Measurements from ENCODE around the gene TIPARP.

TIPARP gene

DNA sequence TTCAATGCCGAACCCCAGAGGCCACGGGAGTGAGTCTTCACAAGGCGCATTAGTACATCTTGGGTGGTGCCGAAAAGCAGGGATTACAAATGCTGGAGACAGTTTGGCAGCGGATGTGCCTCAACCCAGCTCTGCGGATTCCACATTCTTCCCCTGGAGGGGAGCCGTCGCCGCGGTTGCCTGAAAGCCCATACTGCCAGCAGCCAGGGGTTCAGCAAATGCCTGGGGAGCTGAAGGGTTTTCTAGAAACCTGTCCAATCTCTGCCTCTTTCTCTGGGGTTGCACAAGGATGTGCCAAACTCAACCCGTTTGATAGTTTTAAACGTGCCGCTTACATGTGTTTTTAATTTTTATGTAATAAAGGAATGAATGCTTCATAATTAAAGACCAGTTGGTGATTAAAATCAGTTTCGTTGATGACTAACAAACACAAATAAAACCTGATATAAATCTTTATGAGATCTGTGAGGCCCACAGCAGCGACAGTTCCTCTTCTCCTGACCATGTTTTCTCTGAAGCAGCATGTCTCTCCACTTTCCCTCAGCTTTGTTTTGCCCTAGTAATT, 77.2 kb downstream of the TIPARP start:
- no peak for TF ChIP-seq CTCF (IDR thresholded peaks at IDR 0.05; ENCODE audit: insufficient read depth, missing control alignments)
- DNase-seq (ENCODE audit: insufficient read length, low spot score) (no peak), FAIRE-seq (no peak)

All from D721Med (cell line).